Mesendoderm (in vitro differentiated cells): ENCODE results near the gene NFYA.

Experiments
- DNase-seq: peaks from one replicate; pipeline ENCODE4 v3.0.0; 2013
- H2AK5ac ChIP-seq: 2 replicates; pipeline ENCODE4 v1.6.1; 2013; ENCODE audit warnings: low read length, inconsistent platforms
- H2BK120ac ChIP-seq: 2 replicates; pipeline ENCODE4 v1.6.1; 2013; ENCODE audit warnings: low read depth, mild to moderate bottlenecking, low read length, moderate library complexity, mixed read lengths
- H2BK15ac ChIP-seq: replicated peaks from 2 replicates; pipeline ENCODE4 v1.6.1; 2013; ENCODE audit warnings: low read depth, mild to moderate bottlenecking, moderate library complexity
- H2BK5ac ChIP-seq: 2 replicates; pipeline ENCODE4 v1.6.1; 2013; ENCODE audit warnings: low read length, inconsistent platforms
- H3K18ac ChIP-seq: 2 replicates; pipeline ENCODE4 v1.6.1; 2013; ENCODE audit warnings: mild to moderate bottlenecking, low read length, mixed read lengths
- H3K23ac ChIP-seq: one replicate; pipeline ENCODE4 v1.6.1; 2013; ENCODE audit warnings: low read length
- H3K27ac ChIP-seq: 2 replicates; pipeline ENCODE4 v1.5.1; 2013; ENCODE audit warnings: low read depth, mild to moderate bottlenecking, inconsistent platforms, low read length, moderate library complexity
- H3K27me3 ChIP-seq: 2 replicates; pipeline ENCODE4 v1.6.1; 2013; ENCODE audit warnings: low read length, control low read depth, mild to moderate bottlenecking, inconsistent platforms; ENCODE audit not compliant: insufficient read depth, poor library complexity
- H3K36me3 ChIP-seq: 2 replicates; pipeline ENCODE4 v1.6.1; 2013; ENCODE audit warnings: low read length, inconsistent platforms; ENCODE audit not compliant: control insufficient read depth, insufficient read depth
- H3K4ac ChIP-seq: one replicate; pipeline ENCODE4 v1.6.1; 2013; ENCODE audit warnings: low read depth, mild to moderate bottlenecking, low read length, moderate library complexity
- H3K4me1 ChIP-seq: 2 replicates; pipeline ENCODE4 v1.6.1; 2013; ENCODE audit warnings: low read depth, low read length, inconsistent platforms; ENCODE audit not compliant: control insufficient read depth
- H3K4me2 ChIP-seq: 2 replicates; pipeline ENCODE4 v1.6.1; 2013; ENCODE audit warnings: low read length
- H3K4me3 ChIP-seq: 2 replicates; pipeline ENCODE4 v1.5.1; 2013; ENCODE audit warnings: mild to moderate bottlenecking, low read length
- H3K56ac ChIP-seq: one replicate; pipeline ENCODE4 v1.6.1; 2013; ENCODE audit warnings: low read length
- H3K79me1 ChIP-seq: 2 replicates; pipeline ENCODE4 v1.6.1; 2013; ENCODE audit warnings: low read length, inconsistent platforms
- H3K79me2 ChIP-seq: 2 replicates; pipeline ENCODE4 v1.6.1; 2013; ENCODE audit warnings: mild to moderate bottlenecking, low read length; ENCODE audit not compliant: control insufficient read depth, insufficient read depth
- H3K9ac ChIP-seq: 2 replicates; pipeline ENCODE4 v1.6.1; 2013; ENCODE audit warnings: low read length, inconsistent platforms
- H4K5ac ChIP-seq: one replicate; pipeline ENCODE4 v1.6.1; 2013; ENCODE audit warnings: low read length
- H4K8ac ChIP-seq: one replicate; pipeline ENCODE4 v1.6.1; 2013; ENCODE audit warnings: low read depth, mild to moderate bottlenecking, control low read depth, low read length, moderate library complexity
- WGBS: extraction: QIAGEN DNeasy Blood & Tissue Kit; methylation state at CpG from one replicate; pipeline ENCODE4 v1.1.7; 2013; ENCODE audit warnings: low lambda C conversion rate, missing lambda C conversion rate; ENCODE audit not compliant: insufficient coverage; ENCODE audit errors: extremely low coverage; 5-methylcytosine and 5-hydroxymethylcytosine counted together

The NFYA gene

GRCh38 chr6:41119508-41119907, 46.7 kb downstream of the NFYA start:
- Histone ChIP-seq H3K79me2 (no peaks in the 10 kb centered on the region), H3K27ac (no peak overlapping the region), H2BK120ac (no peak overlapping the region), H2BK5ac (no peak overlapping the region), H3K4ac (no peak overlapping the region), H3K4me2 (no peak overlapping the region), H3K9ac (no peak overlapping the region), H3K18ac (no peak overlapping the region), H3K4me3 (no peak overlapping the region), H3K23ac (no peak overlapping the region), H3K4me1 (no peaks in the 10 kb centered on the region), H4K5ac (no peak overlapping the region), H3K56ac (no peak overlapping the region), H3K79me1 (no peaks in the 10 kb centered on the region), H2AK5ac (no peak overlapping the region), H4K8ac (no peak overlapping the region), H3K36me3 (no peaks in the 10 kb centered on the region), H2BK15ac (no peak overlapping the region), H3K27me3 (no peaks in the 10 kb centered on the region)
- WGBS = no CpG with 5 or more reads among the region's 1 CpG
- no peak for DNase-seq

- Histone ChIP-seq H3K79me1 (no peaks in the 10 kb centered on the region), H4K8ac (no peak overlapping the region), H2AK5ac (no peak overlapping the region), H3K23ac (no peak overlapping the region), H3K18ac (no peak overlapping the region), H2BK120ac (no peak overlapping the region), H3K4ac (no peak overlapping the region), H3K4me2 (no peak overlapping the region), H3K56ac (no peak overlapping the region), H3K79me2 (no peaks in the 10 kb centered on the region), H3K4me1 (no peaks in the 10 kb centered on the region), H2BK15ac (no peak overlapping the region), H3K36me3 (no peaks in the 10 kb centered on the region), H3K9ac (no peak overlapping the region), H2BK5ac (no peak overlapping the region), H3K4me3 (no peak overlapping the region), H3K27me3 (no peaks in the 10 kb centered on the region), H3K27ac (no peak overlapping the region), H4K5ac (no peak overlapping the region)
- no peak for DNase-seq
- no CpG with 5 or more reads among the region's 1 CpG for WGBS
Observed at GRCh38 chr6:41120058-41120457, 47.3 kb downstream of the NFYA start.

- WGBS = no CpG with 5 or more reads among the region's 1 CpG
- H3K4ac ChIP-seq = no peak overlapping the region
- no peak overlapping the region for H2BK120ac ChIP-seq
- no peak overlapping the region for H2BK15ac ChIP-seq
- no peaks in the 10 kb centered on the region for H3K79me2 ChIP-seq
- no peak overlapping the region for H3K4me3 ChIP-seq
- no peak overlapping the region for H3K9ac ChIP-seq
- H3K36me3 ChIP-seq = no peaks in the 10 kb centered on the region
- no peaks in the 10 kb centered on the region for H3K4me1 ChIP-seq
- H3K79me1 ChIP-seq = no peaks in the 10 kb centered on the region
- H3K18ac ChIP-seq = no peak overlapping the region
- H4K8ac ChIP-seq = no peak overlapping the region
- H3K27ac ChIP-seq = no peak overlapping the region
- no peak overlapping the region for H4K5ac ChIP-seq
- no peak for DNase-seq
- no peaks in the 10 kb centered on the region for H3K27me3 ChIP-seq
- no peak overlapping the region for H2BK5ac ChIP-seq
- H2AK5ac ChIP-seq = no peak overlapping the region
- H3K4me2 ChIP-seq = no peak overlapping the region
- no peak overlapping the region for H3K56ac ChIP-seq
- H3K23ac ChIP-seq = no peak overlapping the region
Observed at GRCh38 chr6:41122373-41122772, 49.6 kb downstream of the NFYA start.

GRCh38 chr6:41122918-41123317, 50.1 kb downstream of the NFYA start:
- Histone ChIP-seq H3K79me1 (no peaks in the 10 kb centered on the region), H2BK5ac (no peak overlapping the region), H3K4me1 (no peaks in the 10 kb centered on the region), H3K4me2 (no peak overlapping the region), H2BK120ac (no peak overlapping the region), H3K4me3 (no peak overlapping the region), H3K4ac (no peak overlapping the region), H3K23ac (no peak overlapping the region), H3K27ac (no peak overlapping the region), H3K56ac (no peak overlapping the region), H3K18ac (no peak overlapping the region), H4K5ac (no peak overlapping the region), H2AK5ac (no peak overlapping the region), H3K36me3 (no peaks in the 10 kb centered on the region), H3K27me3 (no peaks in the 10 kb centered on the region), H4K8ac (no peak overlapping the region), H3K79me2 (no peaks in the 10 kb centered on the region), H3K9ac (no peak overlapping the region), H2BK15ac (no peak overlapping the region)
- no CpG with 5 or more reads among the region's 1 CpG for WGBS
- DNase-seq = no peak

- no peak overlapping the region for H2AK5ac ChIP-seq
- H4K8ac ChIP-seq = no peak overlapping the region
- no peak overlapping the region for H3K9ac ChIP-seq
- no peak overlapping the region for H2BK5ac ChIP-seq
- no peak overlapping the region for H3K4me2 ChIP-seq
- H3K27me3 ChIP-seq = no peaks in the 10 kb centered on the region
- H3K4ac ChIP-seq = no peak overlapping the region
- no peak overlapping the region for H3K23ac ChIP-seq
- H2BK120ac ChIP-seq = no peak overlapping the region
- no peak overlapping the region for H4K5ac ChIP-seq
- H3K56ac ChIP-seq = no peak overlapping the region
- H3K36me3 ChIP-seq = no peaks in the 10 kb centered on the region
- WGBS = no CpG with 5 or more reads among the region's 3 CpGs
- no peaks in the 10 kb centered on the region for H3K4me1 ChIP-seq
- H3K79me1 ChIP-seq = no peaks in the 10 kb centered on the region
- no peaks in the 10 kb centered on the region for H3K79me2 ChIP-seq
- H3K4me3 ChIP-seq = no peak overlapping the region
- H2BK15ac ChIP-seq = no peak overlapping the region
- no peak for DNase-seq
- no peak overlapping the region for H3K18ac ChIP-seq
- no peak overlapping the region for H3K27ac ChIP-seq
Observed at GRCh38 chr6:41125282-41125681, 52.5 kb downstream of the NFYA start.

GRCh38 chr6:41132254-41132653, 59.5 kb downstream of the NFYA start:
- H3K79me2 ChIP-seq = no peaks in the 10 kb centered on the region
- no peak overlapping the region for H3K23ac ChIP-seq
- H2BK5ac ChIP-seq = no peak overlapping the region
- no CpG with 5 or more reads among the region's 2 CpGs for WGBS
- H3K4me3 ChIP-seq = no peak overlapping the region
- H4K5ac ChIP-seq = no peak overlapping the region
- no peak overlapping the region for H2AK5ac ChIP-seq
- no peak overlapping the region for H3K9ac ChIP-seq
- H3K4ac ChIP-seq = no peak overlapping the region
- H3K4me2 ChIP-seq = no peak overlapping the region
- DNase-seq = no peak
- no peak overlapping the region for H3K18ac ChIP-seq
- H3K56ac ChIP-seq = no peak overlapping the region
- no peak overlapping the region for H2BK15ac ChIP-seq
- no peak overlapping the region for H3K27ac ChIP-seq
- H3K79me1 ChIP-seq = no peaks in the 10 kb centered on the region
- H4K8ac ChIP-seq = no peak overlapping the region
- no peak overlapping the region for H2BK120ac ChIP-seq
- no peaks in the 10 kb centered on the region for H3K27me3 ChIP-seq
- no peaks in the 10 kb centered on the region for H3K4me1 ChIP-seq
- H3K36me3 ChIP-seq = no peaks in the 10 kb centered on the region
